ENCODE data around the gene SEMA3E.
"Not testable (repeated sequence)": the region's sequence is repeated elsewhere in the genome, so short reads cannot be mapped to it uniquely, and the experiment has no call there.

The SEMA3E gene

DNA sequence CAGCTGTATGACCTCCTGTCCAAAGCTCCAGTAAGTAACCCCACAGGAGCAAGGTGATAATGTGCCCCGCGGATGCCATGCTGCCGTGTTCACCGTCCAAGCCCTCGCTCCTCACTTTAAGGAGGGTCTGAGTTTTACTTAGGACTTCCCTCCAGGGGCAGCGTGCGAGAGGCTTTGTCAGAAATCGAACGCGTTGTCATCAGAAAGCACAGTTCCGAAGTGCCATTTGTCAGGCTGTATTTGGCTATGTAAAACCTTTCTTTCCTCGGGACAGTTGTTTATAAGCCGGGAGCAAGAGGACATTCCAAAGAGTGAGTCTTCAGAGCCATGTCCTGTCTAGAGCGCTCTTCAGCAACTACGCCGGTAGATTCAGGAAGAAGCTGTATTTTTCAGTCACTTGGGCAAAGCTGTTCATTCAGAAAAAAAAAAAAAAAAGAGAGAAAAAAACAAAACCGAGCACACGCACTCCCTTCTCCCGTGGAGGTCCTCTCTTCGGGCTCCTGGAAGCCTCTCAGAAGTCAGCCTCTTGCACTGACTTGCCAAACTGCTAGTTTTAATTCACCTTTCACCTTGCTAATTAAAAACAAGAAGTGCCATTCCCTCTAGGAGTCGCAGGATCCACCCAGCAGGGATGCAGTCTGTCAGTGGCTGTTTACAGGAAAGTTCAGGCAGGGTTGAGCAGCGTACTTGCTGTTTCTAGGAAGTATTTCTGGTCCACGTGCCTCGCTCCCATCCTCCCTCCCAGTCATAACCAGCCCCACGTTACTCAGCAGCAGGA lies at the start of gene SEMA3E:
Gene SEMA3E, minus strand, starts transcription at position 676 of the 778 bp plus-strand sequence.
- DNase-seq (ENCODE audit: low read depth in 2 of 2) = no peak

DNA sequence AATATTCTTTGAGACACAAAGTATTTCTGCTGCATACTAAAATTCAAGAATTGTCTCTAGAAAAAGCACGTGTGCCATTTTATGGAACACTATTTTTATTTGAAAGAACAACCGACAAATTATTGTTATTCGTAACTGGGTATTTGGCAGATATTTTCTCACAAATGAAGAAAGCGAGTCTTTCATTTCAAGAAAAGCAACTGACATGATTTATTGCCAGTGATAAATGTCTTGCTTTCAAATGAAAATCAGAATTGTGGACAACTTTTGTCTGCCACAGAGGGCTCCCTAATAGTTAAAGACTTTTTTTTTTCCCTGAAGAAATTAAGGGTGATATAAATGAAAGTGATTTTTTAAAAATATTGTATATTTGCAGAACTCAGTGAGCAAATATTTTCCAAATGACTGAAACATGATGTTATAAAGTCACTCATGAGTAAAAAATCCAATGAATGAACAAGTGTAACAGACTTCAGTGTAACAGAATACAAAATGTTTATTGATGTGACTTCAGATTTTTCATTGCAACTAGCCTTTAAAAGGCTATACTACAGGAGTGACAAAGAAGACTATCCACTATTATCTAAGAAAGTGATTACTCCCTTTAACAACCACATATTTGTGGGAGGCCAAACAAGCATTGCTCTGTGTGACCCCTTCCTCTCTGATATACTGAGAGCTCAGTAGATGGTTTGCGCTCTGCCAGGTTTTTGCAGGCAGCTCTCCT lies 49.0 kb upstream of the SEMA3E start:
- no peak for DNase-seq (ENCODE audit: low read depth in 2 of 2)

- no peak for DNase-seq (ENCODE audit: low read depth in 2 of 2)
Observed at GRCh38 chr7:83696101-83696500, 47.2 kb upstream of the SEMA3E start.

DNA sequence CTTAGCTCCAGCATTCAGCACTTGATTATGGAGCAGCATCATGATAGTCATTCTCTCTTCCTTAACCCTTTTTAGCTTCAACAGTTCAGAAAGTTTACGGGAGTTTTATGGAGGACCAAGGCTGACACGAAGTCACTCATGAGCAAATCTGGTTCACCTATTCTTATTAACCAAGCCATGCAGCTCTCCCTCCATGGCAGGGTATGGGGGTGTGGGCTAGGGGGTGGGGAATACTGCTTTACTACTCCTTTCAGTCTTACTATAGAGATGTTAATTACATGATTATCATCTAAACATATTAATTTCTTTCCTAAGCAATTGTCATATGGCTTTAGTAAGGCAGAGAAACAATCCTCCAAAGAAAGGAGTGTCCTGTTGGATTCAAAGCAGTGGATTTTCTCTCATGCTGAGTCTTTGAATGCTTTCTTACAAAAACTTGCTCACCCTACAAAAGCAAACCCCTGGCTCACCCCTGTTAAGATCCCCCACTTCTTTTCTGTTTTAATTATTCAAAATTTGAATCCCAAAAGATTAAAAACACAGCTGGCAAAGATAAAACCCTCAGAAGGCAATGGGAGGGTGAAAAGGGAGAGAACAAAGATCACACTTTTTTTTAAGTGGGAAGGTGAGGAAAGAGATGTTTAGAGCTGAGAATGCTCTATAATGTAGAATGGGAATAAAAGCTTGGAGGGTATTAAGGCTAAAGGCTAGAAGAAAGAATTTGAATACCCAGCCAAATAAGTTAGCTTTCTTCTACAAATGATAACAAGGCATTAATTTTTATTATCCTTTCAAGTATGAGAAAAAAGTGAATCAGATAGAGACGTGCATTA lies 46.4 kb upstream of the SEMA3E start:
- DNase-seq (ENCODE audit: low read depth in 2 of 2) = no peak

GRCh38 chr7:83693256-83693655 lies 44.3 kb upstream of the SEMA3E start:
- DNase-seq (ENCODE audit: low read depth in 2 of 2) = no peak

DNA sequence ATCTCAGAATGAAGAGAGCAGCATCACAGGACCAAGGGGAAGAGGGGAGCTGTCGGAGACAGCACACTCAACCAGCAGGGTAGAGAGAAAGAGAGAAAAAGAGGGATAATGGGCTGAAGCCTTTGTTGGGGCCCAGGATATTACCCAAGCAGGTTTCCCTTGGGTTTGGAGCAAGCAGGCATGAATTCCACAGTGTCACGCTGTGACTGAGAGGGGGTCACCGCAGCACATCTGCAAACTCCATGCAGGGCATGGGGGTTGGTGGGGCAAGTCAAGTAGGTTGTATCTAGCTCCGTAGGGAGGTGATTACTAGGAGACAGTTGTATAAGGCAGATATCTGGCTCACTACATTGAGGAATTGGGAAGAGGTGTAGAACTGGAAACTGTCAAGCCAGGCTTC lies 42.2 kb upstream of the SEMA3E start:
- no peak for DNase-seq (ENCODE audit: low read depth in 2 of 2)

- DNase-seq (ENCODE audit: low read depth in 2 of 2) = no peak
Observed at GRCh38 chr7:83689855-83690254, 40.9 kb upstream of the SEMA3E start.

GRCh38 chr7:83686416-83686815 lies 37.5 kb upstream of the SEMA3E start:
- no peak for DNase-seq (ENCODE audit: low read depth in 2 of 2)

DNA sequence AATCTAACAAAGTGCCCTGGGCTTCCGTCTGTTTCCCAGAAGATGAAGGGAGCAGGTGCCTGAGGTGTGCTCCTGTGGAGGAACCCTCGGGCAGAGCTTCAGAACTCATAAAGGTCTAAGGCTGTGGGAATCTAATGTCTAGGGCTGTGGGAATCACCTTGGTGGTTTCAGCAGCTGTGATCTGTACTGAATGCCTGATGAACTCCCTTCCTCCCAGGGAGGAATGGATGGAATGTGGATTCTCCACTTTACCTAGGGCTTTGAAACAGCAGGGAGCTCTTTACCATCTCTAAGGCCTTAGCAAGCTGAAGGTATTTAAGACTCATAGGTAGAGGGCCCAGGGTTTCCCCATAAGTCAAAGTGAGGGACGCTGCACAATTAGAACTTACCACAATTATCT lies 36.0 kb upstream of the SEMA3E start:
- DNase-seq (ENCODE audit: low read depth in 2 of 2) = no peak

GRCh38 chr7:83681200-83681778 lies 32.4 kb upstream of the SEMA3E start:
- DNase-seq (ENCODE audit: low read depth in 2 of 2) = no peak

GRCh38 chr7:83677180-83677866 lies 28.4 kb upstream of the SEMA3E start:
- DNase-seq (ENCODE audit: low read depth in 2 of 2) = no peak

DNA sequence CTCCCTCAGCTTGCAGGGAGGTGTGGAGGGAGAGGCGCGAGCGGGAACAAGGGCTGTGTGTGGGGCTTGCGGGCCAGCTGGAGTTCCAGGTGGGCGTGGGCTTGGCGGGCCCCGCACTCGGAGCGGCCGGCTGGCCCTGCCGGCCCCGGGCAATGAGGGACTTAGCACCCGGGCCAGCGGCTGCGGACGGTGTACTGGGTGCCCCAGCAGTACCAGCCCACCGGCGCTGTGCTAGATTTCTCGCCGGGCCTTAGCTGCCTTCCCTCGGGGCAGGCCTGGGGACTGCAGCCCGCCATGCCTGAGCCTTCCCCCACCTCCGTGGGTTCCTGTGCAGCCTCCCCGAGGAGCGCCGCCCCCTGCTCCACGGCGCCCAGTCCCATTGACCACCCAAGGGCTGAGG lies 24.4 kb upstream of the SEMA3E start:
- not testable (repeated sequence) for DNase-seq (ENCODE audit: low read depth in 2 of 2)

- no peak for DNase-seq (ENCODE audit: low read depth in 2 of 2)
Observed at GRCh38 chr7:83672157-83672556, 23.2 kb upstream of the SEMA3E start.

GRCh38 chr7:83663131-83663530 lies 14.2 kb upstream of the SEMA3E start:
- DNase-seq (ENCODE audit: low read depth in 2 of 2) = no peak

DNA sequence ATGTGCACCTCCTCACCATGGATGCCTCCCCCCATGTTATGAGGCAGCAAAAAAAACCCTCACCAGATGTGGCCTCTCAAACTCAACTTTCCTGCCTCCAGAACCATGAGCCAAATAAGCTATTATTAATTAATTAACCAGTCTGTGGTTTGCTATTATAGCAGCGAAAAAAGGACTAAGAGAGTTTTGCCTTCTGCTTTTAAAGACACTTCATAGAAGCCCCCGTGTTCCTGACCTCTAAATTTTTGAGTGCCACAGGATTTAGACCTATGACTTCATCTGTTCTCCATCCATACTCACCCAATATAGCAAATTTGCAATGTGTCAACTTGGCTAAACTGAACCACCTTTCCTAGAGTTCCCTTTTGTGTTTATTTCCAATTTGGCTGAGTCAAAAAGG lies 9.2 kb upstream of the SEMA3E start:
- no peak for DNase-seq (ENCODE audit: low read depth in 2 of 2)

GRCh38 chr7:83655951-83656556 lies 7.1 kb upstream of the SEMA3E start:
- no peak for DNase-seq (ENCODE audit: low read depth in 2 of 2)

- no peak for DNase-seq (ENCODE audit: low read depth in 2 of 2)
Observed at GRCh38 chr7:83652481-83652880, 3.5 kb upstream of the SEMA3E start.

DNA sequence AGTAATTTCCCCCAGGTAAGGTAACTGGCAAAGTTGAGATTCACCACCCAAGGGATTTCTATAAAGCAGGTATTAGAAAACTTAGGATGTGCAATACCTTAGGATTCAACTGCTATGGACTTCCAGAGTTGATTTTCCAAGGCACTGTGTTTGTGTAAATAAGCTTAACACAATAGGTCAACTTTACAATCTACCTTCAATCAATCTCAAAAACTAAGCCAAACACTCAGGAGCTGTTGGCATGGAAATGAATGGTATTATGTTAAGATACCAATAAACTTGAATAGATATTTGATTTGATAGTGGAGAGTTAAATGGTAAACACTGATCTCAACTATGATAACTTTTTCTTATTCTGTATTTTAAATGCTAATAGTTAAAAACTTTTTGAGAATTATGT lies 762 bp upstream of the SEMA3E start:
- no peak for DNase-seq (ENCODE audit: low read depth in 2 of 2)

GRCh38 chr7:83646027-83646426 lies 2.9 kb downstream of the SEMA3E start:
- no peak for DNase-seq (ENCODE audit: low read depth in 2 of 2)

GRCh38 chr7:83643739-83644138 lies 5.2 kb downstream of the SEMA3E start:
- DNase-seq (ENCODE audit: low read depth in 2 of 2) = no peak

GRCh38 chr7:83643012-83643411 lies 5.9 kb downstream of the SEMA3E start:
- no peak for DNase-seq (ENCODE audit: low read depth in 2 of 2)
